ENCODE data around the gene KRTAP10-1. TPM values are rescaled to one million over a fixed set of nuclear protein-coding genes. Genes with fewer than 3 reads are reported as not detected.

Gene KRTAP10-1
- total and polyA plus RNA-seq, 2 of the 8 experiments (the other 6 are each of a cell fraction or from before 2014, with no cell fraction given), result 0.08 TPM; not detected in 1

DNA sequence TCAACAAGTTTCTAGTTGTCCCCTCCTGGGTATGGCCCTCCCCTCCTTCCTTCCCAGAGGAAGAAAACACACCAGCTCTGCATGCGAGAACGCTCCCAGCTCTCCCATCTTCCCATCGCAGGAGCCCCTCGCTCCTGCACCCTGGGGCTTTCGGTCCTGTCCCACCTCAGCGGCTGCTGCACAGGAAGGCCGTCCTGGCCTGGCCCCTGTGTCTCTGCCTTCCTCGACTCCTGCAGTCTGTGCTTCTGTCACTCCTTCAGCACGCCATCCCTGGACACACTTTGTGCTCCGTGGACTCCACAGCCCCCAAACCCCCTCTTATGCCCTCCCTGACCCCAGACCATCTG lies 23.2 kb downstream of the KRTAP10-1 start:
- Histone ChIP-seq H4K91ac (replicated peaks; ENCODE audit: insufficient read length, low read length) (no peak overlapping the region), H4K20me1 (replicated peaks in 1 of 2; ENCODE audit: control insufficient read depth in 1 of 2, insufficient read depth in 2 of 2, low read length in 2 of 2) (no peaks in the 10 kb centered on the region), H2BK15ac (ENCODE audit: low read length) (no peak overlapping the region), H3K14ac (ENCODE audit: insufficient read length) (no peak overlapping the region), H3K79me2 (ENCODE audit: control insufficient read depth in 1 of 2, insufficient read depth in 2 of 2, low read length in 2 of 2) (no peaks in the 10 kb centered on the region), H4K5ac (ENCODE audit: insufficient read length, low read depth, low read length) (no peak overlapping the region), H3K4me1 (replicated peaks in 1 of 4; ENCODE audit: control insufficient read depth in 3 of 4, insufficient read depth in 4 of 4, low read length in 3 of 4) (peaks cover 0 to 3% (median 0%) of the 10 kb centered on the region in 4 experiments; a peak in 1 of 7 replicates), H3K79me1 (ENCODE audit: low read depth, low read length) (no peaks in the 10 kb centered on the region), H3K27me3 (replicated peaks in 1 of 4; ENCODE audit: control insufficient read depth in 3 of 4, extremely low read depth in 1 of 4, insufficient read depth in 3 of 4, low read length in 3 of 4) (no peaks in the 10 kb centered on the region), H2BK12ac (ENCODE audit: low read depth, low read length) (no peak overlapping the region), H3K18ac (ENCODE audit: extremely low read depth, low read length) (no peak overlapping the region; the same call in 1 of the 2 replicates), H3K4me2 (ENCODE audit: insufficient read depth in 1 of 2, low read depth in 2 of 2, low read length in 2 of 2) (no peak overlapping the region; a peak in 1 of 4 replicates), H3K27ac (ENCODE audit: low read depth, low read length) (no peak overlapping the region), H2BK20ac (ENCODE audit: low read length) (no peak overlapping the region), H3K36me3 (ENCODE audit: control insufficient read depth in 2 of 4, insufficient read depth in 4 of 4, low read length in 3 of 4) (no peaks in the 10 kb centered on the region), H3K9me3 (ENCODE audit: insufficient read depth in 2 of 2, low read depth in 1 of 2, low read length in 1 of 2) (no peaks in the 10 kb centered on the region; a peak in 2 of 4 replicates), H2AFZ (ENCODE audit: low read length) (no peak overlapping the region), H2AK5ac (ENCODE audit: low read depth, low read length) (no peak overlapping the region), H2BK5ac (ENCODE audit: low read depth, low read length) (no peak overlapping the region), H3K23me2 (ENCODE audit: low read depth, low read length) (peaks cover 2% of the 10 kb centered on the region; the same call in 1 of the 2 replicates), H3K23ac (ENCODE audit: insufficient read length) (no peak overlapping the region), H3K4me3 (ENCODE audit: extremely low read depth in 1 of 4, insufficient read depth in 2 of 4, low read depth in 3 of 4, low read length in 4 of 4) (no peak overlapping the region), H2BK120ac (replicated peaks; ENCODE audit: low read depth, low read length) (no peak overlapping the region), H4K8ac (ENCODE audit: extremely low read depth, insufficient read depth, low read length) (0 out of 2 replicates have a peak overlapping the region, but pooled peaks have one; percentile 15), H3K56ac (replicated peaks; ENCODE audit: insufficient read length, low read depth, low read length) (no peak overlapping the region), H3K9ac (replicated peaks in 1 of 4; ENCODE audit: extremely low read depth in 1 of 4, low read depth in 3 of 4, low read length in 3 of 4) (no peak overlapping the region), H3K4ac (replicated peaks; ENCODE audit: insufficient read length, low read depth, low read length) (no peak overlapping the region)
- 82% methylated on average over 9 of the region's 10 CpGs; no CpG with 5 or more reads in 1 of the 2 experiments for WGBS, 2 experiments (ENCODE audit: extremely low coverage in 1 of 2, insufficient coverage in 1 of 2, insufficient read length in 1 of 2, insufficient replicate concordance in 2 of 2, low coverage in 1 of 2, low lambda C conversion rate in 2 of 2, missing lambda C conversion rate in 1 of 2)
- FAIRE-seq, result no peak
- POLR2A ChIA-PET (ENCODE audit: partially characterized antibody), result interaction anchor here (0.9 to 1.8 kb wide), 6 partner anchors 13 to 277 kb away, joined by 3 to 4 read pairs (median 4); no protein-coding TSS in a partner anchor
- CTCF ChIA-PET (ENCODE audit: partially characterized antibody), result interaction anchor here (0.9 to 1.3 kb wide), 3 partner anchors 10 to 244 kb away, joined by 3 to 4 read pairs (median 3); no protein-coding TSS in a partner anchor
- DNase-seq (ENCODE audit: low read depth in 1 of 2, low spot score in 2 of 2), result no peak
- TF ChIP-seq PHF8 (conservative IDR thresholded peaks at IDR 0.05; ENCODE audit: low read depth, low read length) (no peak), TAF7 (optimal IDR thresholded peaks at IDR 0.05; ENCODE audit: borderline replicate concordance, low read depth, low read length) (no peak), EZH2 (IDR thresholded peaks at IDR 0.05; ENCODE audit: low read depth, low read length, severe bottlenecking) (no peak), SIN3A (conservative IDR thresholded peaks at IDR 0.05 in 1 of 2, IDR thresholded peaks at IDR 0.05 in 1 of 2; ENCODE audit: low read depth in 1 of 2, low read length in 2 of 2) (no peak), KDM4A (IDR thresholded peaks at IDR 0.05; ENCODE audit: low read depth, low read length, severe bottlenecking) (no peak), RAD21 (IDR thresholded peaks at IDR 0.05 in 1 of 2, conservative IDR thresholded peaks at IDR 0.05 in 1 of 2; ENCODE audit: low read depth in 2 of 2, low read length in 2 of 2) (no peak), SIRT6 (IDR thresholded peaks at IDR 0.05; ENCODE audit: low read length) (no peak), GABPA (IDR thresholded peaks at IDR 0.05; ENCODE audit: borderline replicate concordance, insufficient read depth, low read length) (no peak), HDAC6 (IDR thresholded peaks at IDR 0.05; ENCODE audit: low read depth, low read length) (no peak), YY1 (IDR thresholded peaks at IDR 0.05; ENCODE audit: low read depth, low read length) (no peak), SAP30 (IDR thresholded peaks at IDR 0.05; ENCODE audit: insufficient read depth, insufficient replicate concordance, low read length) (no peak)
- TF ChIP-seq, protein P1, sequence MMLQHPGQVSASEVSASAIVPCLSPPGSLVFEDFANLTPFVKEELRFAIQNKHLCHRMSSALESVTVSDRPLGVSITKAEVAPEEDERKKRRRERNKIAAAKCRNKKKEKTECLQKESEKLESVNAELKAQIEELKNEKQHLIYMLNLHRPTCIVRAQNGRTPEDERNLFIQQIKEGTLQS (IDR thresholded peaks at IDR 0.05; ENCODE audit: insufficient read depth, low read depth, low read length), result no peak

Measured in H1 (cell line).